A549 (cell line): ENCODE data around the gene SLTM. TPM values are rescaled to one million over a fixed set of nuclear protein-coding genes. Genes with fewer than 3 reads are reported as not detected.
A peak's percentile ranks its signal among the peaks of the same experiment; 100 is the strongest.

Experiments used
- ATAC-seq, 2 experiments: fragments of 200-7000 bp in 1 of 2; fragments of >200 bp in 1 of 2; cut with Nextera tagmentation in 1 of 2; cut with Tn5 transposase in 1 of 2; 3 replicates each; pipeline versions ENCODE4 v1.8.0 to v1.9.1; 2018 to 2020; ENCODE audit warnings: mild to moderate bottlenecking in 1 of 2, moderate library complexity in 1 of 2
- CTCF ChIA-PET: fragments of 300-600 bp; sonication (Branson Sonifier 250); formaldehyde crosslinking; extraction: SDS; loops from one replicate; lab custom pipeline; 2021; ENCODE audit warnings: antibody characterized with exemption, inconsistent platforms; lab: Yijun Ruan, JAX
- POLR2A ChIA-PET: fragments of 350-600 bp; formaldehyde crosslinking; extraction: SDS; loops from one replicate; lab custom pipeline; 2021; ENCODE audit warnings: antibody characterized with exemption, inconsistent platforms; lab: Yijun Ruan, JAX
- DNase-seq, 2 experiments: peaks; one replicate each; pipeline versions ENCODE4 v3.0.0 to v3.0.0-alpha.2; 2011 to 2016; ENCODE audit warnings: low read depth in 1 of 2, low spot score in 1 of 2
- FAIRE-seq: peaks from 2 replicates; lab custom pipeline; 2011; peaks lifted over from hg19 to GRCh38; lab: Jason Lieb, UNC
- H3K27ac ChIP-seq, 2 experiments: fragments of >200 bp; sonication (Bioruptor Twin); formaldehyde crosslinking; 3 replicates each; pipeline ENCODE4 v1.5.1; 2016 to 2017
- H3K4me1 ChIP-seq: fragments of >200 bp; sonication (Bioruptor Twin); formaldehyde crosslinking; 3 replicates; pipeline ENCODE4 v1.6.1; 2016
- H3K4me2 ChIP-seq: fragments of >200 bp; sonication (Bioruptor Twin); formaldehyde crosslinking; 3 replicates; pipeline ENCODE4 v1.6.1; 2016
- H3K4me3 ChIP-seq: fragments of >200 bp; sonication (Bioruptor Twin); formaldehyde crosslinking; 3 replicates; pipeline ENCODE4 v1.5.1; 2016
- H3K9me3 ChIP-seq: fragments of >200 bp; sonication (Bioruptor Twin); formaldehyde crosslinking; 3 replicates; pipeline ENCODE4 v1.6.1; 2016
- ATOH8 ChIP-seq: fragments of 250-450 bp; sonication (Bioruptor Pico); IDR thresholded peaks from 2 replicates; pipeline ENCODE4 v1.5.0; 2020; ENCODE audit warnings: low read depth, mild to moderate bottlenecking, moderate library complexity
- E2F6 ChIP-seq: IDR thresholded peaks from 2 replicates; pipeline ENCODE4 v1.6.1; 2012; ENCODE audit warnings: low read depth, borderline replicate concordance
- EHMT2 ChIP-seq: fragments of 200-600 bp; sonication (generic); IDR thresholded peaks from 2 replicates; pipeline ENCODE4 v1.6.1; 2016; ENCODE audit warnings: antibody characterized with exemption, low read depth, mild to moderate bottlenecking, moderate library complexity
- ELK1 ChIP-seq: fragments of 150-350 bp; IDR thresholded peaks from 2 replicates; pipeline ENCODE4 v1.6.1; 2014; ENCODE audit warnings: low read depth, mild to moderate bottlenecking, low read length
- ESRRA ChIP-seq: fragments of 150-350 bp; IDR thresholded peaks from 2 replicates; pipeline ENCODE4 v1.6.1; 2014; ENCODE audit warnings: mild to moderate bottlenecking, low read length, borderline replicate concordance
- FOXS1 ChIP-seq: fragments of 250-450 bp; sonication (Bioruptor Pico); IDR thresholded peaks from 2 replicates; pipeline ENCODE4 v1.5.0; 2020; ENCODE audit warnings: mild to moderate bottlenecking, moderate library complexity
- HES2 ChIP-seq: fragments of >200 bp; sonication (Bioruptor Twin); formaldehyde crosslinking; IDR thresholded peaks from 2 replicates; pipeline ENCODE4 v1.6.1; 2016
- HEYL ChIP-seq: fragments of 250-450 bp; sonication (Bioruptor Pico); IDR thresholded peaks from 2 replicates; pipeline ENCODE4 v1.8.0; 2021; ENCODE audit warnings: mild to moderate bottlenecking, moderate library complexity
- HMGXB4 ChIP-seq: fragments of 250-450 bp; sonication (Bioruptor Pico); IDR thresholded peaks from 2 replicates; pipeline ENCODE4 v1.5.0; 2021; ENCODE audit warnings: mild to moderate bottlenecking, moderate library complexity, borderline replicate concordance
- HOXA7 ChIP-seq: fragments of 250-450 bp; sonication (Bioruptor Pico); IDR thresholded peaks from 2 replicates; pipeline ENCODE4 v1.5.0; 2020; ENCODE audit warnings: mild to moderate bottlenecking, moderate library complexity
- JUN ChIP-seq, 2 experiments: fragments of >200 bp; sonication (Bioruptor Twin); formaldehyde crosslinking; IDR thresholded peaks; 2 replicates in 1 of 2; 3 replicates in 1 of 2; pipeline ENCODE4 v1.6.1; 2016 to 2017
- MAFK ChIP-seq: fragments of 450-650 bp; IDR thresholded peaks from 2 replicates; pipeline ENCODE4 v1.6.1; 2014; ENCODE audit not compliant: partially characterized antibody
- MAX ChIP-seq: IDR thresholded peaks from 2 replicates; pipeline ENCODE4 v1.6.1; 2012
- POLR2A ChIP-seq: IDR thresholded peaks from 2 replicates; pipeline ENCODE4 v1.6.1; 2012; ENCODE audit warnings: mild to moderate bottlenecking, low read length
- RCOR1 ChIP-seq: fragments of 150-350 bp; IDR thresholded peaks from 2 replicates; pipeline ENCODE4 v1.6.1; 2014; ENCODE audit warnings: antibody characterized with exemption, low read length, low read depth
- TFCP2L1 ChIP-seq: fragments of 250-450 bp; sonication (Bioruptor Pico); IDR thresholded peaks from 2 replicates; pipeline ENCODE4 v1.5.0; 2021; ENCODE audit warnings: mild to moderate bottlenecking
- TP53 ChIP-seq: fragments of 250-450 bp; sonication (Bioruptor Pico); IDR thresholded peaks from 2 replicates; pipeline ENCODE4 v1.5.0; 2021; ENCODE audit warnings: mild to moderate bottlenecking, moderate library complexity
- USF2 ChIP-seq: fragments of 450-650 bp; IDR thresholded peaks from 2 replicates; pipeline ENCODE4 v1.6.1; 2014; ENCODE audit warnings: antibody characterized with exemption
- ZNF302 ChIP-seq: fragments of 250-450 bp; sonication (Bioruptor Pico); IDR thresholded peaks from 2 replicates; pipeline ENCODE4 v1.9.0; 2021; ENCODE audit warnings: inconsistent platforms, mild to moderate bottlenecking, moderate library complexity
- WGBS: methylation state at CpG from one replicate; pipeline ENCODE4 v1.1.6; 2017; ENCODE audit errors: missing lambda C conversion rate; 5-methylcytosine and 5-hydroxymethylcytosine counted together
- polyA plus RNA-seq, 4 experiments: library from polyadenylated mRNA; depleted of rRNA in 3 of 4; stranded (reverse); fragments of >200 nt; fragmentation: RNase III in 1 of 4; extraction: RNeasy Plus Mini Kit Qiagen cat#74134 plus additional on column Dnase treatment in 1 of 4; gene quantifications; 2 replicates in 3 of 4; 3 replicates in 1 of 4; pipeline ENCODE4 v1.2.3, GENCODE V29; 2011 to 2017

The SLTM gene
- polyA plus RNA-seq, 2 of the 4 experiments (the other 2 are of a cell fraction): 93.5 to 133 TPM

- TF ChIP-seq ELK1: no peak
Observed at GRCh38 chr15:58867926-58868325, 65.6 kb downstream of the SLTM start (continued).

- Histone ChIP-seq H3K9me3 (no peaks in the 10 kb centered on the region), H3K27ac (peak overlapping the region in 1 of 2 experiments; percentile 59; a peak in 2 of 6 replicates), H3K4me3 (no peak overlapping the region), H3K4me1 (no peaks in the 10 kb centered on the region), H3K4me2 (no peak overlapping the region)
- no peak; a peak in 1 of 6 replicates for ATAC-seq
- ChIA-PET POLR2A (interaction anchor here (1.1 kb wide), 1 partner anchor 27 kb away, joined by 3 read pairs; no protein-coding TSS in a partner anchor), CTCF (interaction anchor here (1.0 to 3.5 kb wide), 8 partner anchors 10 to 663 kb away, joined by 3 to 11 read pairs (median 4); no protein-coding TSS in a partner anchor)
- DNase-seq: no peak
- TF ChIP-seq EHMT2 (no peak), TP53 (CRISPR knock-in tag) (no peak), MAX (no peak), HOXA7 (CRISPR knock-in tag) (no peak), HMGXB4 (CRISPR knock-in tag) (no peak), TFCP2L1 (CRISPR knock-in tag) (no peak), RCOR1 (no peak), POLR2A (no peak), MAFK (no peak)
- 94% methylated on average over 15 of the region's 15 CpGs for WGBS
- no peak for FAIRE-seq
Observed at GRCh38 chr15:58865425-58865880, 68.0 kb downstream of the SLTM start.

GRCh38 chr15:58864602-58865424 lies 68.7 kb downstream of the SLTM start:
- no peak for DNase-seq

More at GRCh38 chr15:58864602-58865424, 68.7 kb downstream of the SLTM start:
- 0 out of 6 replicates have a peak overlapping the region, but pooled peaks of 1 of the 2 experiments have one; percentile 9 for H3K27ac ChIP-seq
- H3K4me3 ChIP-seq: no peak overlapping the region
- ChIA-PET POLR2A (no interaction called here), CTCF (interaction anchor here (1.0 to 3.5 kb wide), 7 partner anchors 9 to 664 kb away, joined by 3 to 11 read pairs (median 4); no protein-coding TSS in a partner anchor)
- 95% methylated on average over 44 of the region's 54 CpGs for whole genome bisulfite sequencing
- FAIRE-seq: no peak
- ATAC-seq: no peak; a peak in 1 of 6 replicates
- H3K9me3 ChIP-seq: no peaks in the 10 kb centered on the region
- no peaks in the 10 kb centered on the region for H3K4me1 ChIP-seq
- TF ChIP-seq HEYL: no peak
- TF ChIP-seq E2F6: no peak
- TF ChIP-seq FOXS1 (CRISPR knock-in tag): no peak
- TF ChIP-seq HES2: no peak
- TF ChIP-seq ESRRA: no peak
- no peak for TF ChIP-seq ZNF302 (CRISPR knock-in tag)
- no peak for TF ChIP-seq JUN (IDR thresholded peaks at IDR 0.05)
- no peak for TF ChIP-seq ATOH8 (CRISPR knock-in tag)
- TF ChIP-seq ELK1: no peak
- no peak for TF ChIP-seq USF2
- no peak for TF ChIP-seq TP53 (CRISPR knock-in tag)
- H3K4me2 ChIP-seq: no peak overlapping the region
